Loucy (cell line): ENCODE results near the gene AGBL4.

ENCODE experiments used
- CTCF ChIP-seq: fragments of 200-600 bp; sonication (generic); conservative IDR thresholded peaks from 2 replicates; pipeline ENCODE4 v1.5.1; 2014; ENCODE audit warnings: mild to moderate bottlenecking, antibody characterized with exemption, low read length
- EZH2phosphoT487 ChIP-seq: fragments of 200-600 bp; IDR thresholded peaks from 2 replicates; pipeline ENCODE4 v1.6.1; 2018; ENCODE audit warnings: antibody characterized with exemption, mild to moderate bottlenecking, moderate library complexity, borderline replicate concordance

GRCh38 chr1:49544615-49545014 lies 479.1 kb downstream of the AGBL4 start:
- TF ChIP-seq CTCF: no peak
- no peak for TF ChIP-seq EZH2phosphoT487
